Measurements from ENCODE around the gene NACAD.

Gene NACAD

DNA sequence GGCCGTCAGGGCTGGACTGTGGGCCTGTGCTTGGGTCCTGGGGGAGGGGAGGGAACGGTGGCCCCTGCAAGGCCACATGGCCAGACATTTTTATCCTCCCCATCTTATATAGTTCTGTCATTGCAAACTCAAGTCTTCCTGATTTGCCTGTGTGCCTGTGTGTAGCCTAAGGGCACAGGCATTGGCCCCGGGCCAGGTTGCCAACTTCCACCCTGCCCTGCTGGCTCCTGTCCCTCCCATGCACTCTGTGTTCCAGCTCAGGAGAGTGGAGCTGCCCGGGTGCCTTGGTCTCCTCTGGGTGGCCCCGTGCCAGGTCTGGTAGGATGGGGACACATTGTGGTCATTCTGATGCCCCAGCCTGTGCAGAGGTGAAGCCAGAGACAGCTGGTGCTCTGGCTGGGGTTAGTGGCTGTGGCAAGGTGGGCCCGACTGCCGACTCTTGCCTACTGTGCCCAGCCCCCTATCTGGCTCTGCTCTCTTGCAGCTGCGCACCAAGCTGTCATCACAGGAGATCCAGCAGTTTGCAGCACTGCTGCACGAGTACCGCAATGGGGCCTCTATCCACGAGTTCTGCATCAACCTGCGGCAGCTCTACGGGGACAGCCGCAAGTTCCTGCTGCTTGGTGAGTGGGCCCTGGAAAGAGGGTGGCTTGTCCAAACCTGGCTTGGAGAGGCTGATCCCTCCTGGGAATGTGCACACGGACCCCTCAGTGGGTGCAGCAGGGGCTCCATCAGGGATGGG lies 14.8 kb downstream of the NACAD start:
- peak; percentile 11 for DNase-seq

DNA sequence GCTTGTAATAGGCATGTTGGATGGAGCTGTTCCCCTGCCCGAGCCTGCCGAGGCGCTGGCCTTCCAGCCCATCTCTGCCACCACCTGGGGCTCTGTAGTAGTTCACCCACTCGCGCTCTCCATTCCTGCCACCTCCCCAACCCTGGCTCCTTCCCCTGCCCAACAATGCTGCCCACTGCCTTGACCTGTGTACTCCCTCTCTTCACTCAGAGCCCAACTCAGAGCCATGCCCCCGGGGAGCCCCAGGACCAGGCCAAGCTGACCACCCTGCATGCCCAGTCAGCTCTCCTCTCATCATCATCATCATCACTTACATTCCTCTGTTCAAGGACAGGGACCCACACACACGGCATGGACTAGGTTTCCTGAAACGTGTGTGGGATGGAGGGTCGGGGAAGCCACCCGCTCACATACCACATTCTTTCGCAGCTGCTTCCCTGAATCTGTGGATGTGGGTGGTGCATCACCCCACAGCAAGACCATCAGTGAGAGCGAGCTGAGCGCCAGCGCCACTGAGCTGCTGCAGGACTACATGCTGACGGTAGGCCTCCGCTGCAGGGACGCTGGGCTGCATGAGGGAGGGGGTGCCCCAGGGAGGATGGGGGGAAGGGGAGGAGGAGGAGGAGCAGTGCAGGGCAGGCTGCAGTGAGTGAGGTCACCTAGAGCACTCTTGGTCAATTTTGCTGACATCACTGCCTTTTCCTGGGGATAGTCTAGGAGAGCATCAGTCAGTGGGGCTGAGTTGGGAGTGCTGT lies 15.6 kb downstream of the NACAD start:
- DNase-seq, result no peak

DNA sequence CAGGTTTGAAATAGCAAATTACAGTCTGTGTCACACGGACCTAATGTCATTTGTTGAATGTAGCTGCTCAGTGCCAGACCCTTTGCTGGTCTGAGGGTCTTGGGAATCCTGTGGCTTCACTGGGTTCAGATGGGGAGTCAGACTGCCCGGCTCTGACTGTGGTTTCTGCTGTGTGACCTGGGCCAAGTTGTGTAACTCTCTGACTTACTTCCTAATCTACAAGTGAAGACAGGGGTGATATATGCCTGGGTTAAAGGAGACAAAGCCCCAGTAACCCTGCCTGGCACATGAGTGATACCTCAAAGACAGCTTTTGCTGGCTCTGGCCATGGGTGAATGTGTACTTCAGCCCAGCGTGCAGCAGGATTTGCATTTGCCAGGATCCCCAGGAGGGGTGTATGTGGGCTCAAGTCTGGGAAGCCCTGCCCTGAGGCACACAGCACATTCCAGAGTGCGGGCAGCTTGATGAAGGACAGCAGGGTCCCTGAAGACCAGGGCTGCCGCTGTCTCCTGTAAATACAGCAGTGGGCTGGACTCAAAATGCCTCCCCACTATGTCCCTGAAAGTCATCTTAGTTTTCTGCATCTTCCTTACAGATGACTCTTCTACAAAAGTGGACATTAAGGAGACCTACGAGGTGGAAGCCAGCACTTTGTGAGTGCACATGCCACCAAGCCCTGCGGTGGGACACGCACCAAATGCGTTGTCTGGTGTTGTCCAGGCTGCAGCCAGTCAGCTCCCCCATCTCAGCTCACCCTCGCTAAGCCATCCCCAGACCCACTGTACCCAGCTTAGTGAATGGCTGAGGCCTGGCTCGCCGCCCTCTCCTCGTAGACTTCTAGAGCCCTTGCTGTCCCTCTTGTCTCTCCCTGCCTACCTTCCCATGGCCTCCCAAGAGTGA lies 16.4 kb downstream of the NACAD start:
- DNase-seq, result no peak

DNA sequence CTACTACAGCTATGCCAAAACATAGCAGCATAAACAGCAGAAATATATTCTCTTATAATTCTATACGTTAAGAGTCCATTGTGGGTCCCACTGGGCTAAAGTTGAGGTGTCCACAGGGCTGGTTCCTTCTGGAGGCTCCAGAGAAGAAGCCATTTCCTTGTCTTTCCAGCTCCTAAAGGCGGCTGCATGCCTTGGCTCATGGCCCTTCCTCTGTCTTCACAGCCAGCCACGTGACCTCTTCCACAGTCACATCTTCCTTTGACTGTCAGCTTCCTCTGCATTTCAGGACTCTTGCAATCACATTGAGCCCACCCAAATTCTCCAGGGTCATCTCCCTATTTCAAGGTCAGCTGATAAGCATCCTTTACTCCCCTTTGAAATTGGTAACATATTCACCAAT lies 17.2 kb downstream of the NACAD start:
- no peak for DNase-seq

DNA sequence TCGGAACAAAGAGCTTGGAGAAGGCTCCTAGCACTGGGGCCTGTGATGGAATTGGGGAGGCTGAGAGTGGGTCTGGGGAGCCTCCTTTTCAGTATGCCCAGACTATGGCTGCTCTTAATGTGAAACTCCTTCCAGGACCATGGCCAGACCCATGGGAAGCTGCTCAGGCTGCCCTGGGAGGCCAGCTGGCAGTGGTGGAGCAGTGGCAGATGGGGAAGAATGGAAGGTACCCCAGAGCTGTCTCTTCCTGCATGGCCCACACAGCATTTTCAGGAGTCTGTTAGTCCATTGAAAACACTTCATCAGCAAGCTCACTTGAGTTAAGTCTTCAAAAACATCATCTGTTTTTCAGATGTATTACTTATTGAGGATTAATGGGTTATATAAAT lies 18.5 kb downstream of the NACAD start:
- no peak for DNase-seq

DNA sequence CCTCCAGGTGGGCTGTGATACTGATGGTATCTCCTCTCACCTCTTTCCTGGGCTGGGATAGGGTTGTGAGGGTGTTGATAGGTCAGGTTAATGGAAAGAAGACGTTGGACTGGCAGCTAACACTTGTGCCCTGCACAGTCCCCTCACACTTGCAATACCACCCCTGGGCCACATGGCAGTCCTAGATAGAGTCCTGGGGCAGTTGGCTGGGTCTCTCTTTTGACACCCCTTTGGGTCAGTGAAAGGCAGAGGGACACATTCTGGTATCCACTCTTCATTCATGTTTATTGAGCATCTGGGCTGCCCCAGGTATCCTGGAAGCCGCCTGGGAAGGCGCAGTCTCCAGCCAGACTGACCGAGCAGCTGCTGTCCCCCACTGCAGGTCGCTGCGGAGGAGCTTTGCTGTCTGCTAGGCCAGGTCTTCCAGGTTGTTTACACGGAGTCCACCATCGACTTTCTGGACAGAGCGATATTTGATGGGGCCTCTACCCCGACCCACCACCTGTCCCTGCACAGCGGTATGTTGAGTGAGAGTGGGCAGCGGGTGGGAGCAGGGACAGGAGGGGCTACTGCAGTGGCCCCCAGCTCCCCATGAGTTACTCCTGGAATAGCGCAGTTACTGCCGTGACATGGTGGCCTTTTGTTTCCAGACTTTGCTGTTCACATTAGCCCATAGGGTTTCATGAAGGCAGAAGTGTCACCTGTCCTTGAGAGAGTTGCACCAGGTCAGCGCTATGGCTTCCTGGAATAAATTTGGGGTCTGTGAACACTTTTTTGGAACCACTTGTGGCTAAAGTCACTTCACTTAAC lies 19.1 kb downstream of the NACAD start:
- no peak for DNase-seq

DNA sequence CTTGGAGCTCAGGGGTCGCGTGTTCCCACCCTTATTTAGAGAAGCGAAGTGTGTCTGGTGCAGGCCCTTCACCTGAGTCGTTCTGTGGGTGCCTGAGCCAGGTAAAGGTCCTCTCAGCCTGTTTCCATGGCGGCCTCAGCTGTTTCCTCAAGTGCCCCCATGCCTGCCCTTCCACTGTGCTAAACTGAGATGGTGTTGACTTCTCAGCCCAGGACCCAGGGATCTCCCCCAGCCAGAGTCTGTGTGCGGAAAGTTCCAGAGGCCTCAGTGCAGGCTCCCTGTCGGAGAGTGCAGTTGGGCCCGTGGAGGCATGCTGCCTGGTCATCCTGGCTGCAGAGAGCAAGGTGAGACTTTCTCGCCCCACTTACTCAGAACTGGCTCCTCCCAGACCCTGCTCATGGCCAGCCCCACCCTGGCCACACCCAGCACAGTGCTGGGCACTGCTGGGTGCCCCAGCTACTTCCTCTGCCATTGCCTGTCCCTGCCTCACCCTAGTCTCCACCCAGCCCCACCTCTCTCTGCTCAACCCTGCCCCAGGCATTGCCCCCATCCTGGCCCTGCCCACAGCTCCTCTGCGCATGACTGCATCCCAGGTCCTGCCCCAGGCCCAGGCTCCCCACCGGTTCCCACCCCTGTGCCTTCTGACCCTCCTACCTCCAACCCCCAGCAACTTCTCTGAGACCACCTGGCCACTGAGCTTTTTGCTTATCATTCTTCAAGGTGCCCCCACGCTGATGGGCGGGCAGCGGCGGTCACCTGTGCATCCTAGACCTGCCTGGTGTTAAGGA lies 20.3 kb downstream of the NACAD start:
- no peak for DNase-seq

DNA sequence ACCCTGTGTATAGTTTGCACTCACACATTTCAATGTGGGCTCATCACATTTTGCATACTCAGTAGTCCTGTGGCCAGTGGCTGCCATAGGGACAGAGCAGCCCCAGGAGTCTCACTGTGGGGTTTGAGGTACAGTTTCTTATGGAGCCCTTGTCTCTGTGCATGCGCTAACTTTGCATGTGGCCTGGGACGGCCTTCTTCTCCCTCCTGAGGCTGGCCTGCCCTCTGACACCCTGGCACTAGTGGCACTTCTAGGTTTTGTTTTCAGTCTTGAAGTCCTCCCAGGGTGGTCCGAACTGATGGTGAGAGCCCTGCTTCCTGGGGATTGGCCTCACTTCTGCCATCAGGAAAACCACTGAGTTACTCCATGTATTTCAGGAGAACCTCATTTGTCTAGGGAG lies 21.2 kb downstream of the NACAD start:
- no peak for DNase-seq

DNA sequence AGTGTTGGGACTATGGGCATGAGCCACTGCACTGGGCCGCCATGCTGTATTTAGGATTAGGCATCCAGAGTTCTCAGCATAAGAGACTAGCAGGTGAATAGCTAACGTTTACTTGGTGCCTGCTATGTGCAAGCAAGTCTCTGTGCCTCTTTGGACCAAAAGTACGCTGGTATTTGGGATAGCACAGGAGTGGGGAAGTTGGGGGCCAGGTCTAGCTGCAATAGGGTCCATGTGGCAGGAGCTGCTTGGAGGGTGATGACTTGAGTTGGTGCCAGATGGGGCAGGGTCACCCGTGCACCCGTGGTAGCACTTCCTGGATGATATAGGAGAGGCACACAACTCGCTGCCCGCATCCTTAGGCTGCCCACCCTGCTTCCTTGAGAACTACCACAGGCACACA lies 22.4 kb downstream of the NACAD start:
- DNase-seq, result no peak

DNA sequence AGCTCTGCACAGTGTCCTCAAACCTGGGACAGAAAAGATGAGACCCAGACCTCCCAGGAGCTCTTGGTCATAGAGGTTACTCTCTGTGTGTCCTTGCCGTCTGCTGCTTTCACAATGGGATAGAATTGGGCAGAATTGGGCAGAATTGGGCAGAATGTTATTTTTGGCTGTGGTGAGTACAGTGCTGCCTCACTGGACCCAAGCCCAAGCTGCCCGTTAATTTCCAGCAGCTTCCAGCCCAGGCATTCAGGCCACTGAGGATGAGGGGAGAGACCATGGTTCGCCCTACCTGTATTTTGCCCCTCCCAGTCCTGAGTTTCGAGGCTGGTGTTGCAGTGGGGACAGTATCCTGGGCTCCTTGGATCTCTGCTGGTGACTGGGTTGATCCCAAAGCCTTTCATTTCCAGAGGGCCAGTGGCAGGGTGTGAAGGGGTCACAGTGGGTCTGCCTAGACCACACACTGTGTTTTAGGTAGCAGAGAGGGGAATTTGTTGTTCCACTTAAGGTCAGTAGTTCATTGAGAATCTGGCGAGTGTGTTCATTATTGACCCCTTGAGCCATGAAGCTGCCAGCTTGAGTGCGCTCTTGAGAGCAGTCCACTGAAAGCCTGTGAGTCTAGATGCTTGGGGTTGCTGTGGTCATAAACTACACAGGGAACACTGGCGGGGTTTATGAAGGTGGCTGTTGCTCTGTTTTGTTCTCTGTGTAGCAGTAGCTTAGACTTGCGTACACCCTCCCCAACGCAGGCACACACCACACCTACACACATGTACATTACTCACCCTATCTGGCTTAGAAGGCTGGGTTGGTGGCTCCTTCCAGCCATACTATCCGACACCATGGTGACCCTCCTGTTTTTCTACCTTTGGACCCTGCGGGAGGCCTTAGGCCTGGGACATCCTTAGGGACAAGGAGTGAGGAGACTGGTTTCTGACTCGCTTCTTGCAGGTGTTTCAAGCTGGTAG lies 23.5 kb downstream of the NACAD start:
- DNase-seq, result no peak

DNA sequence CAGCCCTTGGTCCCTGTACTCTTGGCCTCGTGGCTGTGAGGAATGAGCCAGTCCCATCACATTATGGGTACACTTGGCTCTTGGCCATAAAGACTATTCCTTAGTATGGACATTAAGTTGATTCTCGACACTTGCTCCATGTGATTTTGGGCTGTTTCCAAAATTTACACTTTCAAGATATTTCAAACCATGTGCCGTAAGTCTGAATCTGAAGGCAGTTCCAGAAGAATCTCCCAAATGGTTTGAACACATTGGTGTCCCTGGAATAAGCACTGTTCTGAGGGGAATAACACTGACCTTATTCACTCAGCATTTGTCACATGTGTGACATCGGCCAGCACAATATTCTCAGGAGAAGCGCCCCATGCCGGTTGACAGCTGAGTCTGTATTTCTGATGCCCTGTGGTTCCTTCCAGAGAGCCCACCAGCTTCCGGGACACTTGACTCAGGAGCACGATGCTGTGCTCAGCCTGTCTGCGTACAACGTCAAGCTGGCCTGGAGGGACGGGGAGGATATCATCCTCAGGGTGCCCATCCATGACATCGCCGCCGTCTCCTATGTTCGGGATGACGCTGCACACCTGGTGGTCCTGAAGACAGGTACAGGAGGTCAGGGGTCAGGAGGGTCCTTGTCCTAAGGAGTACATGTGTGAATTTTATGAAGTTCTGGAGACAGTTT lies 24.6 kb downstream of the NACAD start:
- no peak for DNase-seq

DNA sequence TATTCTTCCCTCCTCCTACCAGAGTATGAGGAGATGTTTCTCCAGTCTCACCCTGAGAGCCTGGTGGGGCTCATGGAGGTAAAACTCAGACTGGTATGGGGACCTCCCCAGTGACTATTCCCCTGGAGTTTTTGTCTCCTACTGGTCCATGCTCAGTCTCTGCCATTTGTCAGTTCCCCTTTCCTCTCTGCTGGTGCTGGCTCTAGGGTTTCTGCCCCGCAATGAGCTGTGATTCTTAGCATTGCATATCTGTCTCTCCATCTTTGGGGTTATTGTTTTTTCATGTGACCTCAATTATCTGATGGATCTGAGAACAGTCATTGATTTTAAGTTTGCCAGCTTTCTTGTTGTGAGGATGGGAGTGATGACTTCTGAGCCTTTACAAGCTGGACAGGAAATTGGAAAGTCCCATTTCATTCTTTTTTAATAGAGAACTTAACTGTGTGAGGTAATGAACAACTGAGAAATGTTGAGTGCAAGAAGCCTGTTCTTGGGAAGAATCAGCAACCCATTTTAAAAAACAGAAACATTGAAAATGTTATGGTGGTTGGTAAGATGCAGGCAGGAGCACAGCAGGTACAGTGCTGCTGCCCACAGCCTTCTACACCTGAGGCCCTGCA lies 26.9 kb downstream of the NACAD start:
- no peak for DNase-seq

DNA sequence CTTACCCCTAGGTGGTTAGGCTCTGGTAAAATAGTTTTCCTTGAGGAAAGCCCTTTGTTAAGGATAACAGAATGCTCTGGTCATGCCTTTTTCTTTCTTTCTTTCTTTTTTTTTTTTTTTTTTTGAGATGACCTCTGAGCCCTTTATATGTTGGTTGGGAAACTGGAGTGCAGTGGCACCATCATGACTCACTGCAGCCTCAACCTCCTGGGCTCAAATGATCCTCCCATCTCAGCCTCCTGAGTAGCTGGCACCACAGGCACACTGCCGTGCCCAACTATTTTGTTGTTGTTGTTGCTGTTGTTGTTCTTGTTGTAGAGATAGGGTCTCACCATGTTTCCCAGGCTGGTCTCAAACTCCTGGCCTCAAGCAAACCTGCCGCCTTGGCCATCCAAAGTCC lies 27.4 kb downstream of the NACAD start:
- no peak for DNase-seq

DNA sequence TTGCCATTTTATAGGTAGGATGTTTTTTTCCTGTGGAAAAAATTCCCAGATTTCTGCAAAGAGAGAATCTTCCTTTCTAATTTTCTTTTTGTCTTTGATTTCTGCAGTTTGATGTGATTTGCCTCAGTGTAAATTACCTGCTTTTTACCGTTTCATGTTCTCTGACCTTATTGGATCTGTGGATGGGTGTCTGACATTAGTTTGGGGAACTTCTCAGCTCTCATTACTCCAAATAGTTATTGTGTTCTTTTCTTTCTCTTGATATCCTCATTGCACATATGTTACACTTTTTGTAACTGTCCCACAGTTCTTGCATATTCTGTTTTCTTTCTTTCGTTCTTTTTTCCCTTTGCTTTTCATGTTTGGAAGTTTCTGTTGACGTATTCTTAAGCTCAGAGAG lies 28.5 kb downstream of the NACAD start:
- no peak for DNase-seq

DNA sequence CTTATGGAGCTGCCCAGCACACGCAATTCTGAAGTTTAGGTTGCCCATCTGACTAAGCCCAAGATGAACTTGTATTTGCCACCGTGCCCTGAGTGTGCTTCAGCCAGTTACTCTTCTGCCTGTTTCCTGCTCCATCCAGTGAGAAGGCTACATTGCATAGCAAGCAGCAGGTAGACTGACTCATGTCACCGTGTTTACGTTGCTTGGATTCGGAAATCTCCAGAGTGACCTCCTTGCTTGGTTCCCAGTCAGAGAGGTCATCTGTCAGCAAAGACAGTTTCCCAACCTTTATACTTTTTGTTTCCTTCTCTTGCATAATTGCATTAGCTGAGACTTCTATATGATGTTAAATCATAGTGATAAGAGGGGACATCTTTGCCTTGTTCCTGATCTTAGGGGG lies 30.9 kb downstream of the NACAD start:
- DNase-seq, result no peak

DNA sequence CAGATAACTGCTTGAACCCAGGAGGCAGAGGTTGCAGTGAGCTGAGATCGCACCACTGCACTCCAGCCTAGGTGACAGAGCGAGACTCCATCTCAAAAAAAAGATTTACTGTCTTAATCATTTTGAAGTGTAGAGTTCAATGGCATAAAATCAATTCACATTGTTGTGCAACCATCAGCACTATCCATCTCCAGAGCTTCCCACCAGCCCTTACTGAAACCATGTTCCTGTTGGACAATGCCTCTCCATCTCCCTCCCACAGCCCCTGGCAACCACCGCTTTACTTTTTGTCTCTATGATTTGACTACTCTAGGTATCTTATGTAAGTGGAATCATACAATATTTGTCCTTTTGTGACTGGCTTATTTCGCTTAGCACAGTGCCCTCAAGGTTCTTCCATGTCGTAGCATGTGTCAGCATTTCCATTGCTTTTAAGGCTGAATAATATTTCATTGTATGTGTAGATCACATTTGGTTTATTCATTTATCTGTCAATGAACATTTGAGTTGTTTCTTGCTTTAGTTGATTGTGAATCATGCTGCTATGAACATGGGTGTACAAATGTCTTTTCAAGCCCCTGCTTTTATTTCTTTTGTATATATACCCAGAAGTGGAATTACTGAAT lies 33.1 kb downstream of the NACAD start:
- no peak for DNase-seq

DNA sequence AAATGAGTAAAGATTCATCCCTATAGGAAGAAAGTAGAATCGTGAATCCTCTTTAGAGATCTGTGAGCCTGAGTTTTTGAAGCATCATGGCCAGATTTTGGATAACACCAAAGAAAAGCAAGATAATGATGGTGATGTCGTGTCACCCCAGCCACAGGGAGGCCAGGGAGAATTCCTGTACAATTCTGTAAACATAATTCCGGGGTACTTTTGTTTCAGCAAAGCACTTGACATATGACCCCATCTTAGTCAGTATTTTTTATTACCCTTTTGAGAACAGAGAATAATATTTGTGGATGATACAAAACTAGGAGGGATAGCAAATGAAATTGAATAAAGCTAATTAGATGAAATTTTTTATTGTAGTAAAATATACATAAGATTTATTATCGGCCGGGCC lies 33.8 kb downstream of the NACAD start:
- no peak for DNase-seq

DNA sequence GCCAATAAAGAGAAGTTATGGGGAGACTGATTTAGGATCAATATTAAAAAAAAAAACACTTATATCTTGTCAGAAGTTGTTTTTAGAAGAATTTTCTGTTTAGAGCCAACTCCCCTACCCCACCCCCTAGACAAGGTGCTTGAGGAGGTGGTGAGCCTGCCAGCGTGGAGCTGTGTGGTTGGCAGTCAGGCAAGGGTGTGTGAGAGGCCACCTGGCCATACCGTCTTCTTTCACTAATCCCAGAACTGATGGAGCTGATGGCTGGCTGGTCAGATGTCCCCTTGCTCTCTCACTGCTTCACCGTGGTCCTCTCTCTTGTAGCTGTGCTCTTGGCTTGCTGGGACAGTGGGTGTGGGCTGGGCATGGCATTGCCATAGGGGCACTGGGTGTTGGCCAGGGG lies 34.3 kb downstream of the NACAD start:
- DNase-seq, result no peak

DNA sequence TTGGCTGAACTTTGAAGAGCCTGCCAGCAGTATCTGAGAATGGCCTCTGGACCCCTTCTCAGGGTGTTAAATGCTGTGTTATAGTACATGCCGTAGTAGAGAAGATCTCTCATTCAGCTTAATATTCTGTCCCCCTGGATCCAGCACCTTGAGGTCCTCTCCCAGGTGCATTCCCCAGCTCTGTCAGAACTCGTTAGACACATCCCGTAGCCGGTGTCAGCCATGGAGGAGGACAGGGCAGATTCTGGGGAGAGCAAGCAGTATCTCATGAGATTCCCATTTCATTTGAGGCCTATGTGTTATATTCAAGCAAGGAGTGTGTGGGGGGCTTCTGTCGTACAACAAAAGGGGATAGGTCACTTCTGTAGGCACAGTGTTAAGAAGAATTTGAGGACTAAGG lies 34.8 kb downstream of the NACAD start:
- DNase-seq, result no peak
